ENCODE measurements around the gene IHH.

IHH gene

DNA sequence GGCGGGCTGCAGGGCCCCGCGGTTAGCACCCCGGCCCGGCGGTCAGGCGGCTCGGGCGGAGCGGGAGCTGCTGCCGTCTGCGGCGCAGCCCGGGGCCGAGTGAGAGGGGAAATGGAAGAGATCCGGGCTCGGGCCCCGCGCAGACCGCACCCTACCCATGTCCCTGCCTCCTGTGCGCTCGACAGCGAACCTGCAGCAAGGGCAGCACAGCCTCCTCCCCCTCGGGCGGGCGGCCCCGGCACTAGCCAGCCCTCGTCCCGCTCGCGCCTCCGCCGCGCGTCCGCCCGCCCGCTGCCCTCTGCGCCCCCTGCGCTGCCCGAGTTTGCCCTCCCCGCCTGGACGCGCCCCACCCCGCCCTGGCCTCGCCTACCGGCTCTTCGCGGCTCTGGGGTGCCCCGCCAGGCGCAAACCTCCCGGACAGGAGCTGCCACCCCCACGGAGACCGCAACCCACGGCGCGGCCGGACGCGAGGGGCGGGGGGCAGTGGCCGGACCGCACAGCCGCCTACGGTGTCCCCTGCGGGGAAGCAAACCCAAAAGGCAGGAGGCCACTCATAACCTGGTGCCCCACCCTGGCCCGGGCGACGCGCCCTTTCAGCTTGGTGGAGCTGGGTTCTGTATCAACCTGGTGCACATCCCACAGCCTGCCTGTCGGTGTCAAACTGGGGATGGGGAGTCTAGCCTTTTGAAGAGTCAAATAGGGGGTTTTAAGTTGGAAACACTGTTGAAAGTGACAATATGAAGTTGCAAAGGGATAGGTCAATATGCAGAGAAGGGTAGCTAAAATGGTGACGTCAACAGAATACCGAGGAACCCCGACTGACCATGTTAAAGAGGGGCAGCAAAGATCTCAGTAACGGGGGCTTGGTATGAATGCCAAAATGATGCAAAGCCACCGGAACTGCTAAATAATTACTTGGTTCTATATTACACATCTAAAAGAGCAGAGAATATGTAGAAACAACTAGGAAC, at the start of gene IHH:
Gene IHH (minus strand): TSS at position 101 of the 971 bp plus-strand sequence. CDS start 454 bp downstream, outside the sequence.
- no peak within 1 kb of the TSS for H3K27ac ChIP-seq (ENCODE audit: low read depth, low read length)
- H3K4me1 ChIP-seq (ENCODE audit: control insufficient read depth, insufficient read depth, low read length), result peaks cover 12% of the 10 kb centered on the region
- H3K36me3 ChIP-seq (ENCODE audit: control insufficient read depth, insufficient read depth, low read length), result no peaks in the 10 kb centered on the region
- H3K27me3 ChIP-seq (ENCODE audit: control insufficient read depth, insufficient read depth, low read length), result peaks cover 35% of the 10 kb centered on the region
- peak within 1 kb of the TSS; percentile 43 for H3K9ac ChIP-seq (ENCODE audit: low read length)
- H3K4me3 ChIP-seq (ENCODE audit: low read length), result peak within 1 kb of the TSS; percentile 68

DNA sequence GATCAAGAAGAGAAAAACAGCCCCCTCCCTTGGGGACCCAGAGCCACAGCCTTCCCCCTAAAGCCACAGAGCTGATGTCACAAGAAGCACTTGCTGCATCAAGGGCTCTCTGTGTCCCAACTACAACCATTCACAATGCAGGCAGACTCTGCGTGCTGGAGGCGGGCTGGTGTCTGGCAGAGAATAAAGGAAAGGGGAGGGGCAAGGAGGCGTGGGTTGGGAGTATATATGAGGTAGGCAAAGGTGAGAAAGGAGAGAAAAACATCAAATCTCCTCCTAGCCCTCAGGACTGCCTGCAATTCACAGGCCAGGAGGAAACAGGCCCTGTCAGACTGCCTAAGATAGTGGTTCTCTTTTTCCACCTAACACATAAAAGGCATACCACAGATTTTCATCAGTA, 48.8 kb upstream of the IHH start:
- no peak overlapping the region for H3K27ac ChIP-seq (ENCODE audit: low read depth, low read length)
- no peaks in the 10 kb centered on the region for H3K4me1 ChIP-seq (ENCODE audit: control insufficient read depth, insufficient read depth, low read length)
- no peaks in the 10 kb centered on the region for H3K27me3 ChIP-seq (ENCODE audit: control insufficient read depth, insufficient read depth, low read length)
- no peak overlapping the region for H3K4me3 ChIP-seq (ENCODE audit: low read length)
- no peaks in the 10 kb centered on the region for H3K36me3 ChIP-seq (ENCODE audit: control insufficient read depth, insufficient read depth, low read length)
- H3K9ac ChIP-seq (ENCODE audit: low read length), result no peak overlapping the region

DNA sequence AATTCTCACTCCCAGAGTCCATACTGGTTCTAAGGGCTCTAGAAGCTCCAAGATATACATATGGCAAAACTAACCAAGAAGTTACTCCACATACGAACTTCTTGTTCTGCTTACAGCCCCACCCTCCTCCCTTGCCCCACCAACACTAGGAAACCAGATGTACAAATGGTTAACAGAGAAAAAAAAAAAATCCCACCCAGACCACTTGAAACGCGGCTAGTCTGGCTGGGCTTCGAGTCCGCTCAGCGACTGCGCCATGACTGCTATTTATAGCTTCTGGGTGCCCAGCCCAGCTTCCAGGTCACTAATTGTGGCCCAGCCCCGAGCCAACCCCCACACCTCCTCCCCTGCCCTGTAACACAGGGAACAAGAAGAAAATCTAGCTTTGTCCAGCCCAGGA, 47.0 kb upstream of the IHH start:
- Histone ChIP-seq H3K27ac (ENCODE audit: low read depth, low read length) (no peak overlapping the region), H3K4me3 (ENCODE audit: low read length) (no peak overlapping the region), H3K27me3 (ENCODE audit: control insufficient read depth, insufficient read depth, low read length) (no peaks in the 10 kb centered on the region), H3K36me3 (ENCODE audit: control insufficient read depth, insufficient read depth, low read length) (no peaks in the 10 kb centered on the region), H3K4me1 (ENCODE audit: control insufficient read depth, insufficient read depth, low read length) (no peaks in the 10 kb centered on the region), H3K9ac (ENCODE audit: low read length) (no peak overlapping the region)

DNA sequence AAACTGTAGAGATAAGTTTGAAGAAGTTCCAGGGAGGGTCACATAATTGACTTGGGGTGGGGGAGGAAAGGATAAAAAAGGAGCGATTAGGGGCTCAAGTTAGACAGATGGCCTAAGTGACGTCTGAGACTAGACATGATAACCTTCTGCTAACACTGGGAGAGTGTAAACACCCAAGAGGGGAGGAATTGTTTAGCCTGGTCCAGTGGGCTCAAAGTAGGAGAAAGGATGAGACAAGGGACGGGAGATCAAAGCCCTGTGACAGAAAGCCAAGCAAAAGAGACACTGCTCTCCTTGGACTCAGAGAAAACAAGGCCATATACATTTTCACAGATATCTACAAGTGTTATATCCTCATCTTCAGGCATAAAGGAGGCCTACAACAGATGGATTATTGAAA, 45.5 kb upstream of the IHH start:
- Histone ChIP-seq H3K27ac (ENCODE audit: low read depth, low read length) (no peak overlapping the region), H3K27me3 (ENCODE audit: control insufficient read depth, insufficient read depth, low read length) (no peaks in the 10 kb centered on the region), H3K36me3 (ENCODE audit: control insufficient read depth, insufficient read depth, low read length) (no peaks in the 10 kb centered on the region), H3K4me1 (ENCODE audit: control insufficient read depth, insufficient read depth, low read length) (no peaks in the 10 kb centered on the region), H3K9ac (ENCODE audit: low read length) (no peak overlapping the region), H3K4me3 (ENCODE audit: low read length) (no peak overlapping the region)

DNA sequence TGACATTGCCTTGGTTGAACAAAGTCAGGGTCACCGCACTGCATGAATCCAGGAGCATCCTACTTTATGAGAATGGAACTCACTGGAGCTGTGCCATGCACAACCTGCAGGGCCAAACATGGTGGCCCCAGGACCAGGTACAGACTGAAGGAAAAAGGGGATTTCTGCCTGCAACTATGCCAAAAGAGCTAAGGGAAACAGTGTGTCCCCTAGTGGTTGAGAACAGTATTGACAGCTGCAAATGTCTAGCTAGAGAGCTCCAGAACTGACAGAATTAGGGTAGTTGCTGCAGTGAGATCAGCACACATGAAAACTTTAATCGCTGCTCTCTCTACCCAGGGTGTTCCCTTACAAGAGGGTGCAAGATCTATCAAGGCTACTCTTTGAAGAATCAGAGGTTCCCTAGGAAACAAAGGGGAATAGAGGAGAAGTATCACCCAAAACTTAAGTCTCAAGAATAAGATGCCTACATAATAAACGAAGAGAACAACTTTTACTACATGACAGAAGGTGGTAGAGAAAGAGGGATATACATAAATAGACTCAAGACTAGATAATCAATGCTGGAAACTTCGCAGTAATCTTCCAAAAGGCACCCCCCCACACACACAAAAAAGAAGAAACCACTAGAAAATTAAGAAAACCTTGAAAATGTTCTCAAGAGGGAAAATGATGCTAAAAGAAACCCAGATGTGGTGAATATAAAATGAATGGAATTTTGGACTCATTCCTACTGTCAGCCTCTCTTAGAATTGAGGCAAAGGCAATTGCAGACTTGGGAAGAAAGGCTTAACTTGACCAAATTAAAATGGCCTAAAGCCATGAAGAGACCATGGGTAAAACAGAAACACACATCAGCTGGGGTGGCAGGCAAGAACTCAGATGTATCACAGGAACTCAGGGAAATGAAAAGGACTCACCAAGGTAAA, 43.6 kb upstream of the IHH start:
- H3K9ac ChIP-seq (ENCODE audit: low read length), result no peak overlapping the region
- no peak overlapping the region for H3K27ac ChIP-seq (ENCODE audit: low read depth, low read length)
- no peaks in the 10 kb centered on the region for H3K36me3 ChIP-seq (ENCODE audit: control insufficient read depth, insufficient read depth, low read length)
- H3K27me3 ChIP-seq (ENCODE audit: control insufficient read depth, insufficient read depth, low read length), result no peaks in the 10 kb centered on the region
- no peaks in the 10 kb centered on the region for H3K4me1 ChIP-seq (ENCODE audit: control insufficient read depth, insufficient read depth, low read length)
- no peak overlapping the region for H3K4me3 ChIP-seq (ENCODE audit: low read length)

DNA sequence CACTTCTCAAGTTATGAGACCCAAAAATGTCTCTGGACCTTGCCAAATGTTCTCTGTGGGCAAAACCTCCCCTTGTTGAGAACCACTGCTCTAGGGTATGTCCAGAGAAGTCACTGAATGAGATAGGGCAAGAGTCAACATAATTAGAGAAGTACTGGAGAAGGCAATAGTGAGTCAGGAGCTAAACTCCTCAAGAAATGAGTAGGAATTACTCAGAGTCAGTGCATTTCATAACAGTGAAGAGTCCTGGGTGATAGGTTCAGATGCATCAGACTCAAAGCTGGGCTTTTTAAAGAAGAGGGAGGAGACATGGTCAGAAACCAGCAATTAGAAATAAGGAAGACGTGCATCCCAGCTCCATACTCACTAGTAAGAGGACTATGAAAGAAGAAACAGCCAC, 38.6 kb upstream of the IHH start:
- Histone ChIP-seq H3K36me3 (ENCODE audit: control insufficient read depth, insufficient read depth, low read length) (no peaks in the 10 kb centered on the region), H3K4me1 (ENCODE audit: control insufficient read depth, insufficient read depth, low read length) (no peaks in the 10 kb centered on the region), H3K9ac (ENCODE audit: low read length) (no peak overlapping the region), H3K27ac (ENCODE audit: low read depth, low read length) (no peak overlapping the region), H3K4me3 (ENCODE audit: low read length) (no peak overlapping the region), H3K27me3 (ENCODE audit: control insufficient read depth, insufficient read depth, low read length) (no peaks in the 10 kb centered on the region)

DNA sequence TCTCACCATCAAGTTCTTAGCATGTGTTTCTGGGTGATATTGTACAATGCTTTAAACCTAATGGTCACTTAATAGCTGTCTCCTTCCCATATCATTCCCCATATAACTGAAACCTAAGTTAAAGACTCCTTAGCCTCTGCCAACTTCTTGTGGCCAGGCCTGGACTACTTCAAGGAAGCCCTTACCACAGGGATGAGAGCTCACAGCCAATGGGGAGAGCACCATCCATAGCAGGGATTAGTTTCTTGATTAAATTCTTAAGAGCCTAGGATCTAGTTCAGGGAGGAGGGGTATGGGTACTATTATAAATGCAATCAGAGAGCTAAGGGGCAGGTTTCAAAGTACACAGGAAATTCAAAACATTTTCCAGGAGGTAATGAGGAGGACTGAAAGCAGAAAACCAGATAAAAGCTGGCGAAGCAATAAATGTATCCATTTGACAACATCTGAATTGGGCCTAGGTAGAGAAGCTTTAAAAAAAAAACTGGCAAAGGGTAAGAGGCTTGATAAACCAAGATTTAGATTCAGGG, 34.8 kb upstream of the IHH start:
- H3K4me1 ChIP-seq (ENCODE audit: control insufficient read depth, insufficient read depth, low read length), result no peaks in the 10 kb centered on the region
- H3K27me3 ChIP-seq (ENCODE audit: control insufficient read depth, insufficient read depth, low read length), result no peaks in the 10 kb centered on the region
- no peak overlapping the region for H3K4me3 ChIP-seq (ENCODE audit: low read length)

DNA sequence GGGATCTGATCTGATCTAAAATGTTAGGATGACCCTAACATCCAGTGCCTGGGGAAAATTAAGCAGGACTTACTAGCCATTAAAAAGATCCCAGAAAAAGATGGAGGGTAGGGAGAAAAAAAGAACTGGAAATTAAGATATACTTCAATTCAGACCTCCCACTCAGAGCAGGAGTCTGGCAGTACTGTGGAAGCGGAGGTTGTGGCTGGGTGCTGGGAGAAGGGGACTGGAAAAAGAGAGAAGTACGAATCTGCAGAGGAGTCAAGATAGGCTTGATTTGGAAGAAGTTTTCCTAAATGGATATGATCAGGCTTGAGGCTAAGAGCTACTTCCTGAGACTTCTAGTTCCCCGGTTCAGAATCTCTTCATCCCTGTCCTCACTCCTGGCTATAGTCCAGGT, 33.5 kb upstream of the IHH start:
- Histone ChIP-seq H3K4me3 (ENCODE audit: low read length) (no peak overlapping the region), H3K27me3 (ENCODE audit: control insufficient read depth, insufficient read depth, low read length) (no peaks in the 10 kb centered on the region), H3K4me1 (ENCODE audit: control insufficient read depth, insufficient read depth, low read length) (no peaks in the 10 kb centered on the region), H3K9ac (ENCODE audit: low read length) (no peak overlapping the region), H3K36me3 (ENCODE audit: control insufficient read depth, insufficient read depth, low read length) (no peaks in the 10 kb centered on the region), H3K27ac (ENCODE audit: low read depth, low read length) (no peak overlapping the region)

More for the DNA sequence above, 34.8 kb upstream of the IHH start:
- Histone ChIP-seq H3K27ac (ENCODE audit: low read depth, low read length) (no peak overlapping the region), H3K9ac (ENCODE audit: low read length) (no peak overlapping the region), H3K36me3 (ENCODE audit: control insufficient read depth, insufficient read depth, low read length) (no peaks in the 10 kb centered on the region)

DNA sequence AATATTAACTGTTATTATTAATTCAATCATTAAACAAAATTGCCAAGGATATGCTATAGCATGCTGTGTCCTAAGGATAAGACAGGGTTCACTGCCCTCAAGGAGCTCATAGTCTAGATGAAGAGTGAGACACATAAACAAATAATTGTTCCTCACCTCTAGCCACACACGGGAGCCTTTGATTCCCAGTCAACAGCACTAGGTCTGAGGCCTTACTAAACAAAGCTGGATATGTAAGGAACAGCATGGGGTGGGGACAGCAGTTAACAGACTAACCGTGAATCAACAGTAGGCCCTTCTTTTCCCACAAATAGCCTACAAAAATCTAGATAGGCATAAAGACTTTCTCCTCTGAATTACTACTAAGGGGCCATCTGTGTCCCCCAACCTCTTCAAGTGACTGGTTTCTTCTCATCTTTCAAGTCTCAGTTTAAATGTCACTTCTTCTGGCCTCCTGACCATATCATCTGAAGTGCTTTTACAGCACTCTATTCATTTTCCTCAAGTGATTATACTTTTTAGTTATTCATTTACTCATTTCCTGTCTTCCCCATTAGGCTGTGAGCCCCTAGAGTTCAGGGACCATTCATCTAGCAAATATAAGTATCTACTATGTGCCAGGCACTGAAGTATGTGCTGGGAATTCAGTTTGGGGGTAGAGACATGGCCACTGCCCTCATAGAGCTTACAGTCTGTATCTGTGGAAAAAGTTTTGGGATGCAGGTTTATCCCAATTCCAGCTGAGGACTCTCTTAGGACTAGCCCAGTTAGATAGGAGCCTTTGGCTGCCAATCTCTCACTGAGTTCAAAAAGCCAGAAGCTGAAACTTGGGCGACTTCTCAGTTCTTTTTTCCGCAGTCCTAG, 29.9 kb upstream of the IHH start:
- Histone ChIP-seq H3K36me3 (ENCODE audit: control insufficient read depth, insufficient read depth, low read length) (no peaks in the 10 kb centered on the region), H3K4me3 (ENCODE audit: low read length) (no peak overlapping the region), H3K27me3 (ENCODE audit: control insufficient read depth, insufficient read depth, low read length) (no peaks in the 10 kb centered on the region), H3K27ac (ENCODE audit: low read depth, low read length) (no peak overlapping the region), H3K9ac (ENCODE audit: low read length) (no peak overlapping the region), H3K4me1 (ENCODE audit: control insufficient read depth, insufficient read depth, low read length) (no peaks in the 10 kb centered on the region)

DNA sequence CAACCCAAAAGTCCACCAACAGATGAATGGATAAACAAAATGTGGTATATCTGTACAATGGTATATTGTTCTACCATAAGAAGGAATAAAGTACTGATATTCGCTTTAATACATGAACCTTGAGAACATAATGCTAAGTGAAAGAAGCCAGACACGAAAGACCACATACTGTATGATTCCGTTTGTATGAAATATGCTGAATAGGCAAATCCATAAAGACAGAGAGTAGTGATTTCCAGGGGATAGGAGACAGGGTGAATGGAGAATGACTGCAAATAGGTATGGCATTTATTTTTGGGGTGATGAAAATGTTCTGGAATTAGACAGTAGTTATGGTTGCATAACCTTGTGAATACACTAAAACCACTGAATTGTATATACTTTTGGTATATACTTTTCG, 28.6 kb upstream of the IHH start:
- Histone ChIP-seq H3K4me1 (ENCODE audit: control insufficient read depth, insufficient read depth, low read length) (no peaks in the 10 kb centered on the region), H3K27me3 (ENCODE audit: control insufficient read depth, insufficient read depth, low read length) (no peaks in the 10 kb centered on the region), H3K27ac (ENCODE audit: low read depth, low read length) (no peak overlapping the region)

DNA sequence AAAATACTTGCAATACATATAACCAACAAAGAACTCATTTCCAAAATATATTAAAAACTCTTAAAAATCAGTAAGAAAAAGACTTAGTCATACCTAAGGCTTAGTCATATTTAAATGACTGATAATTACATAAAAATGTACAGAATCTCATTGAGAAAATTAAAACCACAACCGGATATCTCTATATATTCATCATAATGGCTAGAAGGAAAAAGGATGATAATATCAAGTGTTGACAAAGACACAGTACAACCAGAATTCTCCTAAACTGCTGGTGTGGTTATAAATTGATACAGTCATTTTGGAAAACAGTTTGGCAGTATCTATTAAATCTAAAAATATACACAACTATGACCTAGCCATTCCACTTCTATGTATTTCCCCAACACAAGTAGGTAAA, 27.1 kb upstream of the IHH start:
- Histone ChIP-seq H3K27ac (ENCODE audit: low read depth, low read length) (no peak overlapping the region), H3K4me1 (ENCODE audit: control insufficient read depth, insufficient read depth, low read length) (no peaks in the 10 kb centered on the region), H3K9ac (ENCODE audit: low read length) (no peak overlapping the region), H3K36me3 (ENCODE audit: control insufficient read depth, insufficient read depth, low read length) (no peaks in the 10 kb centered on the region), H3K27me3 (ENCODE audit: control insufficient read depth, insufficient read depth, low read length) (no peaks in the 10 kb centered on the region), H3K4me3 (ENCODE audit: low read length) (no peak overlapping the region)

More for the DNA sequence above, 28.6 kb upstream of the IHH start:
- Histone ChIP-seq H3K9ac (ENCODE audit: low read length) (no peak overlapping the region), H3K36me3 (ENCODE audit: control insufficient read depth, insufficient read depth, low read length) (no peaks in the 10 kb centered on the region), H3K4me3 (ENCODE audit: low read length) (no peak overlapping the region)

All from rectal smooth muscle tissue (tissue), 1 donor.